Ishikawa (cell line): ENCODE data around the gene MYH10.

ENCODE experiments used
- EGR1 ChIP-seq: IDR thresholded peaks from 2 replicates; pipeline ENCODE4 v1.6.1; 2012
- RAD21 ChIP-seq: IDR thresholded peaks from 2 replicates; pipeline ENCODE4 v1.6.1; 2012; ENCODE audit warnings: low read depth
- TF ChIP-seq, protein P1 (sequence below): IDR thresholded peaks from 2 replicates; pipeline ENCODE4 v1.6.1; 2012

DNA sequence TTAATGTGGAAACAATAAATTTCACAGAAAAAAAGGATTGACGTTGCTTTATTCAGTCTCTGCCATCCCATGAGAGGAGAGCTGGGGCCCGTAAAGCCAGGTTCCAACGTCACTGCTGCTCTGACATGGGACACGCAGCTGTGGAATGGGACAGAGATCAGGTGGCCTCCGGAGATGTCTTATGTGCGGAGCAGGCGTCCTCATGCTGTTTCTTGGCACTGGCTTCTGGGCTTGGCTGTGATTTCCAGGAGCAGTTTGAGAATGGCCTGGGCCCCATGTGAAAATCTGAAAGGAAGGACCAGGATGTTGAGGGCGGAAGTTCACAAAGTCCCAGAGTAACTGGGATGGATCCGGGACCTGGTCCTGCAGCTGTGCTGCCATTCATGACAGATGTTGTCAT lies 162.4 kb downstream of the MYH10 start:
- TF ChIP-seq, protein P1, sequence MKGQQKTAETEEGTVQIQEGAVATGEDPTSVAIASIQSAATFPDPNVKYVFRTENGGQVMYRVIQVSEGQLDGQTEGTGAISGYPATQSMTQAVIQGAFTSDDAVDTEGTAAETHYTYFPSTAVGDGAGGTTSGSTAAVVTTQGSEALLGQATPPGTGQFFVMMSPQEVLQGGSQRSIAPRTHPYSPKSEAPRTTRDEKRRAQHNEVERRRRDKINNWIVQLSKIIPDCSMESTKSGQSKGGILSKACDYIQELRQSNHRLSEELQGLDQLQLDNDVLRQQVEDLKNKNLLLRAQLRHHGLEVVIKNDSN, result no peak
- TF ChIP-seq RAD21, result no peak
- TF ChIP-seq EGR1, result no peak
